Large intestine (tissue), 12 donors: ENCODE data around the gene PRDM1. TPM values are rescaled to one million over a fixed set of nuclear protein-coding genes. Genes with fewer than 3 reads are reported as not detected.
A peak's percentile ranks its signal among the peaks of the same experiment; 100 is the strongest.

Experiments
- DNase-seq, 2 donors: peaks; one replicate each; pipeline versions ENCODE4 v3.0.0 to v3.0.0-alpha.2; 2013
- H3K27ac ChIP-seq: one replicate; pipeline ENCODE4 v1.5.1; 2013; ENCODE audit warnings: low read length
- H3K27me3 ChIP-seq: 2 replicates; pipeline ENCODE4 v1.6.1; 2013; ENCODE audit warnings: low read length; ENCODE audit not compliant: control insufficient read depth, insufficient read depth
- H3K36me3 ChIP-seq: 2 replicates; pipeline ENCODE4 v1.6.1; 2013; ENCODE audit warnings: low read length; ENCODE audit not compliant: control insufficient read depth, insufficient read depth
- H3K4me1 ChIP-seq: one replicate; pipeline ENCODE4 v1.6.1; 2013; ENCODE audit warnings: low read length; ENCODE audit not compliant: control insufficient read depth, insufficient read depth
- H3K4me3 ChIP-seq: one replicate; pipeline ENCODE4 v1.5.1; 2013; ENCODE audit warnings: low read length
- H3K9me3 ChIP-seq: one replicate; pipeline ENCODE4 v1.6.1; 2013; ENCODE audit warnings: mild to moderate bottlenecking, low read depth, low read length, moderate library complexity; ENCODE audit not compliant: control insufficient read depth
- WGBS: methylation state at CpG from one replicate; pipeline ENCODE4 v1.1.5; 2013; ENCODE audit warnings: low lambda C conversion rate; ENCODE audit not compliant: insufficient coverage; 5-methylcytosine and 5-hydroxymethylcytosine counted together
- long read RNA-seq, 11 donors: transcript quantifications; one replicate each; lab custom pipeline, GENCODE V29; 2026
- polyA plus RNA-seq: library from polyadenylated mRNA; unstranded; fragments of 120-200 nt; gene quantifications from one replicate; pipeline ENCODE4 v1.2.1, GENCODE V29; 2013

Gene PRDM1
- polyA plus RNA-seq: 48.7 TPM
- long read RNA-seq, donor 1, full-length matches to known transcripts: 2 of 2 reads
- long read RNA-seq, donor 1, partial matches to known transcripts: 0 of 2 reads
- long read RNA-seq, donor 1, other reads (novel, unspliced or antisense): 0 of 2 reads
- long read RNA-seq, donor 2, full-length matches to known transcripts: 2 of 41 reads
- long read RNA-seq, donor 2, partial matches to known transcripts: 33 of 41 reads
- long read RNA-seq, donor 2, other reads (novel, unspliced or antisense): 6 of 41 reads
- long read RNA-seq, donor 3, partial matches to known transcripts: 11 of 11 reads
- long read RNA-seq, donor 3, other reads (novel, unspliced or antisense): 0 of 11 reads
- long read RNA-seq, donor 4: 0 reads
- long read RNA-seq, donor 5, partial matches to known transcripts: 0 of 5 reads
- long read RNA-seq, donor 5, other reads (novel, unspliced or antisense): 5 of 5 reads
- long read RNA-seq, donor 6, full-length matches to known transcripts: 2 of 25 reads
- long read RNA-seq, donor 6, partial matches to known transcripts: 23 of 25 reads
- long read RNA-seq, donor 6, other reads (novel, unspliced or antisense): 0 of 25 reads
- long read RNA-seq, donor 7: 0 reads
- long read RNA-seq, donor 8, full-length matches to known transcripts: 1 of 37 reads
- long read RNA-seq, donor 8, partial matches to known transcripts: 31 of 37 reads
- long read RNA-seq, donor 8, other reads (novel, unspliced or antisense): 5 of 37 reads
- long read RNA-seq, donor 9, full-length matches to known transcripts: 5 of 19 reads
- long read RNA-seq, donor 9, partial matches to known transcripts: 9 of 19 reads
- long read RNA-seq, donor 9, other reads (novel, unspliced or antisense): 5 of 19 reads
- long read RNA-seq, donor 10, full-length matches to known transcripts: 3 of 23 reads
- long read RNA-seq, donor 10, partial matches to known transcripts: 20 of 23 reads
- long read RNA-seq, donor 10, other reads (novel, unspliced or antisense): 0 of 23 reads
- long read RNA-seq, donor 11, full-length matches to known transcripts: 2 of 7 reads
- long read RNA-seq, donor 11, partial matches to known transcripts: 5 of 7 reads
- long read RNA-seq, donor 11, other reads (novel, unspliced or antisense): 0 of 7 reads

DNA sequence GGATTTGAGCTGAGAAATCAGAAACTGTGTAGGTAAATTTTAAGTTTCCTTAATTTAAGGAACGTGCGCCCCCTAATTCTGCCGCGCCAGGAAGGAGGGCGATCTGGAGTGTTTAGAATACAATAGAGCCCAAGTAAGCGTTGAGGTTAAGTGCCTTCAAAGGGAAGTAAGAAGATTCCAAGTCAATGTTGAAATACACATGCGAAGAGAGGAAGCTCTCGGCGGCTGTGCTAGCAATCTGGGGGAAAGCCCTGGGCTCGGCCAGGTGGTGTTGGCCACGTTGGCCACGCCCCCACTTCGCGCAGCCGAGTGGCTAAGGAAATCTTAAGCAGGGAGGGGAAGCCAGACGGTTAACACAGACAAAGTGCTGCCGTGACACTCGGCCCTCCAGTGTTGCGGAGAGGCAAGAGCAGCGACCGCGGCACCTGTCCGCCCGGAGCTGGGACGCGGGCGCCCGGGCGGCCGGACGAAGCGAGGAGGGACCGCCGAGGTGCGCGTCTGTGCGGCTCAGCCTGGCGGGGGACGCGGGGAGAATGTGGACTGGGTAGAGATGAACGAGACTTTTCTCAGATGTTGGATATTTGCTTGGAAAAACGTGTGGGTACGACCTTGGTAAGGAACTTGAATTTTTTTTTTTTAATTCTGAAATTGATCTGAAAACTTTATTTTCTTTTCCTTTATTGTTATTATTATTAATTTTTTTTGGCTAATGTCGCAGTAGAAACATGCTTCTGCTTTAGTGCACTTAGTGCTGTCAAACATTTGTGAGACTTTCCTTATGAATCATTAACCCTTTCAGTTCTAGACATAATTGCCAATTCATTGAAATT, at the start of gene PRDM1:
Gene PRDM1 (plus strand): TSS at position 353 of the 830 bp plus-strand sequence. CDS start 218 bp downstream, at position 571.
- peak; percentile 90 to 95 for DNase-seq
- peaks cover 22% of the 10 kb centered on the region for H3K4me1 ChIP-seq
- whole genome bisulfite sequencing: 0% methylated on average over 2 of the region's 44 CpGs
- H3K9me3 ChIP-seq: no peaks in the 10 kb centered on the region
- H3K36me3 ChIP-seq: peaks cover 26% of the 10 kb centered on the region
- peak within 1 kb of the TSS; percentile 82 for H3K27ac ChIP-seq
- peak within 1 kb of the TSS; percentile 52 for H3K4me3 ChIP-seq
- H3K27me3 ChIP-seq: no peaks in the 10 kb centered on the region

GRCh38 chr6:106037060-106037459, 49.1 kb upstream of the PRDM1 start:
- H3K9me3 ChIP-seq: peaks cover 15% of the 10 kb centered on the region
- no peak overlapping the region for H3K27ac ChIP-seq
- H3K4me1 ChIP-seq: peaks cover 10% of the 10 kb centered on the region
- H3K36me3 ChIP-seq: peaks cover 13% of the 10 kb centered on the region
- H3K27me3 ChIP-seq: no peaks in the 10 kb centered on the region
- no peak for DNase-seq
- no peak overlapping the region for H3K4me3 ChIP-seq

GRCh38 chr6:106039897-106040592, 46.1 kb upstream of the PRDM1 start:
- H3K4me3 ChIP-seq: no peak overlapping the region
- H3K4me1 ChIP-seq: peaks cover 15% of the 10 kb centered on the region
- no peak overlapping the region for H3K27ac ChIP-seq
- 89% methylated on average over 1 of the region's 6 CpGs for WGBS
- H3K9me3 ChIP-seq: peaks cover 15% of the 10 kb centered on the region
- DNase-seq: peak in 1 of 2 donors; percentile 43
- peaks cover 13% of the 10 kb centered on the region for H3K36me3 ChIP-seq
- H3K27me3 ChIP-seq: no peaks in the 10 kb centered on the region

DNA sequence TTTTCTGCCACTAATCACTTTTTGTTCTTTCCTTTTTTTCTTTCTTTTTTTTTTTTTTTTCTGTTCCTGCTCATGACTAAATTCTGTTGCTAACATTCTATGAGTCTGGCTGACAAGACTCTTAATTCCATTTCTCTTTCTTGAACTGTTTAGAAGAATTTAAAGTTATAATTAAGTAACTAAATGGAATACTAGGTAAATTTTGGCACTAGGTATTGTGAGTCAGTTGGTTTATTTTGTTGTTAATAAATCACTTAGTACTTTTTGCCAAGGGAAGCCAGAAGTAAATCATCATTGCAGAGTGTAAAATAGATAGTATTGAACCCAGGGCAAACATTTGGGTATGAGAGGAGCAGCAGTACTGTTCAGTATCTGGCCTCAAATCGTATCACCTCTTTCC, 42.0 kb upstream of the PRDM1 start:
- H3K9me3 ChIP-seq: no peaks in the 10 kb centered on the region
- WGBS: 60% methylated on average over 1 of the region's 1 CpG

GRCh38 chr6:106045077-106045476, 41.1 kb upstream of the PRDM1 start:
- Histone ChIP-seq H3K9me3 (no peaks in the 10 kb centered on the region), H3K27me3 (no peaks in the 10 kb centered on the region), H3K4me1 (peaks cover 12% of the 10 kb centered on the region), H3K27ac (peak overlapping the region; percentile 84), H3K4me3 (no peak overlapping the region), H3K36me3 (no peaks in the 10 kb centered on the region)
- WGBS: 33% methylated on average over 1 of the region's 2 CpGs
- DNase-seq: peak; percentile 62 to 89

More for the DNA sequence above, 42.0 kb upstream of the PRDM1 start:
- DNase-seq: no peak
- Histone ChIP-seq H3K4me3 (no peak overlapping the region), H3K4me1 (peaks cover 15% of the 10 kb centered on the region), H3K27ac (peak overlapping the region; percentile 84), H3K27me3 (no peaks in the 10 kb centered on the region), H3K36me3 (no peaks in the 10 kb centered on the region)

- Histone ChIP-seq H3K4me1 (peaks cover 5% of the 10 kb centered on the region), H3K36me3 (no peaks in the 10 kb centered on the region), H3K9me3 (no peaks in the 10 kb centered on the region), H3K27me3 (no peaks in the 10 kb centered on the region), H3K27ac (peak overlapping the region; percentile 84), H3K4me3 (peak overlapping the region; percentile 66)
- peak; percentile 76 to 89 for DNase-seq
- WGBS: no CpG with 5 or more reads among the region's 10 CpGs
Measured at GRCh38 chr6:106046116-106046853, 39.9 kb upstream of the PRDM1 start.

DNA sequence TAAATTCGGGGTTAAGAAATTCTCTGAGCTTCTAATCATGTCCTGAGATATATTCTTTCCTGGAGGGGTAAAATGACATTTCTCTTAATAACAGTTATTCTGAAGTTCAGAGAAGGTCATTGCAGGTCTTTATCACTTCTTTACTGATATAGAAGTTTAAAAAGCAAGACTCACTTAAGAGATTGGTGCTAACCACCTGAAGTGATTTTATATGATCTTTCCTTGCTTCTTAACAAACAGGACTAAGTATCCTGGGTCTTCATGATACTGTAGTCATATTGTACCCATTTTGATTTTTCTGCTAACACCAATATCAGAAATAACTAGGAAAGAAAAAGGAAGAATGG, 39.3 kb upstream of the PRDM1 start:
- no CpG with 5 or more reads among the region's 1 CpG for WGBS

DNA sequence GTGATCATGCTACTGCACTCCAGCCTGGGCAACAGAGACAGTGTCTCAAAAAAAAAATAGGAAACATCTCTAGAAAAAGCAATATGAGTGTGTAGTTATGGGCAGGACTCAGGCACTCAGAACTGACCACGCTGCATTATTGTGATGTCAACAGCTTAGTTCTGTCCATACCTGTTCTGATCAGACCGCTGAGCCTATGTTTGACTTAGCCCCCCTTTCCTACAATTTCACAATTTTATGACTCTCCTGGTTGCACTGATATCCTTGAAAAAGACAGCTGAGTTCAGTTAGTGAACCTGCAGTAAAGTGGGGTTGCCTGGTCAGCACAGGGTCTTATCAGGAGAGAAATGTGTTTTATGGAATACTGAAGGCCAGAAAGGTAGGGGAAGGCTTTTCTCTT, 37.8 kb upstream of the PRDM1 start:
- WGBS: no CpG with 5 or more reads among the region's 2 CpGs
- no peaks in the 10 kb centered on the region for H3K27me3 ChIP-seq

More for the DNA sequence above, 39.3 kb upstream of the PRDM1 start:
- Histone ChIP-seq H3K4me1 (peaks cover 5% of the 10 kb centered on the region), H3K36me3 (no peaks in the 10 kb centered on the region), H3K4me3 (peak overlapping the region; percentile 66), H3K27ac (peak overlapping the region; percentile 84), H3K9me3 (no peaks in the 10 kb centered on the region), H3K27me3 (no peaks in the 10 kb centered on the region)
- no peak for DNase-seq

DNA sequence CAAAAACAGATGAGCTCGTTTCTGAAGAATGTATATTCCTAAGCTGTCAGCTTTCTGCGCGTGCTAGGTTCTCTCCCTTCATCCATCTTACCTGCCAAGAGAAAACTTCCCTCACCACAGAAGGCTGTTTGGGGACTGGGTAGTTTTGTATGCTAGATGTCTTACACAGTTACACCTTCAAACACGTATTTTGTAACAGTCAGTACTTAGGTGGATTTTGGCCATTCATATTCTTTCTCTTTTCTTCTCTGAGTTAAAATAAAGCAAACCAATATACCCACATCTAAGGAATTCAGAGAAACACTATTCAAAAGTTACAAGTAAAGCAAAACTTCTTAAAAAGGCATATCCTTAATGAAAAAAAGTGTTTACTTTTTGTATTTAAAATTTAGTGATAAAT, 35.6 kb upstream of the PRDM1 start:
- peaks cover 7% of the 10 kb centered on the region for H3K4me1 ChIP-seq
- peak in 1 of 2 donors; percentile 21 for DNase-seq
- H3K9me3 ChIP-seq: no peaks in the 10 kb centered on the region
- H3K27ac ChIP-seq: peak overlapping the region; percentile 84
- peaks cover 3% of the 10 kb centered on the region for H3K36me3 ChIP-seq
- H3K27me3 ChIP-seq: no peaks in the 10 kb centered on the region
- peak overlapping the region; percentile 66 for H3K4me3 ChIP-seq
- 7% methylated on average over 3 of the region's 4 CpGs for WGBS

More for the DNA sequence above, 37.8 kb upstream of the PRDM1 start:
- Histone ChIP-seq H3K36me3 (peaks cover 3% of the 10 kb centered on the region), H3K27ac (peak overlapping the region; percentile 84), H3K9me3 (no peaks in the 10 kb centered on the region), H3K4me1 (peaks cover 8% of the 10 kb centered on the region), H3K4me3 (peak overlapping the region; percentile 66)
- peak; percentile 89 to 95 for DNase-seq
